HepG2 (cell line): Measurements from ENCODE around the gene DAZAP1. TPM values are rescaled to one million over a fixed set of nuclear protein-coding genes. Genes with fewer than 3 reads are reported as not detected.

Source experiments
- ARID4A ChIP-seq: sonication (generic); formaldehyde crosslinking; IDR thresholded peaks from 2 replicates; pipeline ENCODE4 v1.5.0; 2020; ENCODE audit warnings: mild to moderate bottlenecking, missing genetic modification reagents, borderline replicate concordance
- ATF4 ChIP-seq, 2 experiments: fragments of 450-650 bp in 1 of 2; sonication (generic) in 1 of 2; formaldehyde crosslinking; IDR thresholded peaks; 2 replicates each; pipeline versions ENCODE4 v1.5.0 to v1.8.0; 2020 to 2022; ENCODE audit warnings: mild to moderate bottlenecking in 1 of 2, missing genetic modification reagents in 1 of 2
- MED8 ChIP-seq: sonication (generic); formaldehyde crosslinking; IDR thresholded peaks from 2 replicates; pipeline ENCODE4 v1.8.1; 2023; ENCODE audit warnings: mild to moderate bottlenecking, missing genetic modification reagents; ENCODE audit not compliant: insufficient replicate concordance
- MXI1 ChIP-seq: IDR thresholded peaks from 3 replicates; pipeline ENCODE4 v1.6.1; 2012; ENCODE audit warnings: low read depth, low read length, inconsistent platforms, borderline replicate concordance
- PATZ1 ChIP-seq: sonication (generic); formaldehyde crosslinking; IDR thresholded peaks from 2 replicates; pipeline ENCODE4 v1.4.0; 2020; ENCODE audit warnings: missing genetic modification reagents
- RNF219 ChIP-seq: sonication (generic); formaldehyde crosslinking; IDR thresholded peaks from 2 replicates; pipeline ENCODE4 v1.5.0; 2020; ENCODE audit warnings: mild to moderate bottlenecking, missing genetic modification reagents
- STAG1 ChIP-seq: sonication (generic); formaldehyde crosslinking; IDR thresholded peaks from 2 replicates; pipeline ENCODE4 v1.4.0; 2020; ENCODE audit warnings: missing genetic modification reagents
- STAT6 ChIP-seq: sonication (generic); formaldehyde crosslinking; IDR thresholded peaks from 2 replicates; pipeline ENCODE4 v1.4.0; 2020; ENCODE audit warnings: missing genetic modification reagents, mild to moderate bottlenecking, borderline replicate concordance
- TAF1 ChIP-seq: sonication (generic); formaldehyde crosslinking; IDR thresholded peaks from 2 replicates; pipeline ENCODE4 v1.4.0; 2020; ENCODE audit warnings: missing genetic modification reagents
- TRIM24 ChIP-seq: sonication (generic); formaldehyde crosslinking; IDR thresholded peaks from 2 replicates; pipeline ENCODE4 v1.8.0; 2022; ENCODE audit warnings: mild to moderate bottlenecking, missing genetic modification reagents
- ZFP82 ChIP-seq: sonication (generic); formaldehyde crosslinking; IDR thresholded peaks from 2 replicates; pipeline ENCODE4 v1.5.1; 2020; ENCODE audit warnings: mild to moderate bottlenecking, missing genetic modification reagents, borderline replicate concordance
- ZNF44 ChIP-seq: sonication (generic); formaldehyde crosslinking; IDR thresholded peaks from 2 replicates; pipeline ENCODE4 v1.5.1; 2020; ENCODE audit warnings: mild to moderate bottlenecking, missing genetic modification reagents
- ZNF460 ChIP-seq: sonication (generic); formaldehyde crosslinking; IDR thresholded peaks from 2 replicates; pipeline ENCODE4 v1.5.1; 2020; ENCODE audit warnings: missing genetic modification reagents, mild to moderate bottlenecking, borderline replicate concordance
- ZNF775 ChIP-seq: sonication (generic); formaldehyde crosslinking; IDR thresholded peaks from 2 replicates; pipeline ENCODE4 v1.4.0; 2020; ENCODE audit warnings: missing genetic modification reagents, mild to moderate bottlenecking, moderate library complexity, borderline replicate concordance
- ZSCAN9 ChIP-seq: IDR thresholded peaks from 2 replicates; pipeline ENCODE4 v1.6.1; 2016; ENCODE audit warnings: borderline replicate concordance
- polyA plus RNA-seq, 8 experiments: library from polyadenylated mRNA; depleted of rRNA in 3 of 8; stranded (reverse) in 7 of 8; unstranded in 1 of 8; fragments of >200 nt; fragmentation: Illumina TruSeq in 4 of 8; extraction: Trizol in 4 of 8; gene quantifications; 2 replicates each; pipeline versions ENCODE4 v1.2.1 to v1.2.3, GENCODE V29; 2011 to 2016; ENCODE audit warnings: low read depth in 4 of 8, missing spikeins in 1 of 8, mixed read lengths in 1 of 8; ENCODE audit not compliant: insufficient read depth in 1 of 8
- total RNA-seq, 5 experiments: library from RNA; depleted of rRNA; stranded (reverse); fragments of >200 nt; fragmentation: Illumina TruSeq; extraction: Trizol; gene quantifications; 2 replicates each; pipeline ENCODE4 v1.2.3, GENCODE V29; 2016; ENCODE audit warnings: low read depth in 1 of 5

Gene DAZAP1
- total and polyA plus RNA-seq, 2 of the 13 experiments (the other 11 are each of a cell fraction or from before 2014, with no cell fraction given), result 63.3 to 79.2 TPM

GRCh38 chr19:1408300-1409203, 1.2 kb downstream of the DAZAP1 start (continued):
- peak; percentile 34; the same call in 1 of the 2 replicates for TF ChIP-seq TAF1
- no peak for TF ChIP-seq ZNF775 (CRISPR knock-in tag)
- peak; percentile 67; the same call in 1 of the 3 replicates for TF ChIP-seq MXI1
- TF ChIP-seq ARID4A (CRISPR knock-in tag), result peak; percentile 66; the same call in 1 of the 2 replicates
- no peak for TF ChIP-seq STAT6
- TF ChIP-seq ZNF44 (CRISPR knock-in tag), result 0 out of 2 replicates have a peak, but pooled peaks have one; percentile 7
- TF ChIP-seq ZFP82 (CRISPR knock-in tag), result no peak
- no peak for TF ChIP-seq STAG1
- no peak for TF ChIP-seq RNF219 (CRISPR knock-in tag)
- no peak for TF ChIP-seq ZSCAN9 (CRISPR knock-in tag)
- no peak for TF ChIP-seq ZNF460 (CRISPR knock-in tag)
- TF ChIP-seq PATZ1, result peak; percentile 53
- TF ChIP-seq ATF4 (CRISPR knock-in tag; IDR thresholded peaks at IDR 0.05), result 0 out of 4 replicates have a peak, but pooled peaks of 1 of the 2 experiments have one; percentile 19
- TF ChIP-seq MED8, result no peak
- TF ChIP-seq TRIM24 (CRISPR knock-in tag), result no peak
